Cerebellar cortex (tissue), 1 donor: ENCODE measurements around the gene IL21R.
"Not testable (repeated sequence)": the region's sequence is repeated elsewhere in the genome, so short reads cannot be mapped to it uniquely, and the experiment has no call there.

Experiments
- DNase-seq: peaks from one replicate; pipeline ENCODE4 v3.0.0-alpha.2; 2015; ENCODE audit warnings: low spot score

Gene IL21R

DNA sequence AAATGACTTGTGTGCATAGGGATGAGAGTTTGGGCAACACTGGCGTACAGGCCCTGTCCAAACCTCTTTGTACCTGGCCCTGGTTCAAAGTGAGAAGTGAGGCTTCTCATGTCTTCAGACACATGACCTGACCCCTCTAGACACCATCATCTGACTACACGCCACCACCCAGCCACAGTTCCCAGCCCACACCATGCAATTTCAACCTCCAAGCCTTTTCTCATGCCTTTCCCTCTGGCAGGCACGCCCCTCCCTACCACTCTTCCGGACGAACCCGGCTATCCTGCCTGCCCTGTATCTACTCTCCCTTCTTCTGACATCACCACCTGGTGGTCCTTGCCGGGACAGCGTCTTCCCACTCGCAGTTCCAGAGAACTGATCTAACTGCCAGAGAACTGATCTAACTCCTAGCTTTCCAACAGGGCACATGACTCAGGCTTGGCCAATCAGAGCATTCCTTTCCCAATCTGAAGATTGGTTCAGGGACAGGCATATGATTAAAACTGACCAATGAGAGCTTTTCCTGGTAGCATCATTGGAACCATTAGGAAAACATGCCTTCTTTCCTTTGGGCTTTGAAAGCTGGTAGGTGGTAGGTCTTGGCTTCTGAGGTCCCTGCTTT lies 27.1 kb upstream of the IL21R start:
- peak; percentile 81 for DNase-seq

- DNase-seq = no peak
These were observed 24.1 kb upstream of the IL21R start for GRCh38 chr16:27377666-27378485.

DNA sequence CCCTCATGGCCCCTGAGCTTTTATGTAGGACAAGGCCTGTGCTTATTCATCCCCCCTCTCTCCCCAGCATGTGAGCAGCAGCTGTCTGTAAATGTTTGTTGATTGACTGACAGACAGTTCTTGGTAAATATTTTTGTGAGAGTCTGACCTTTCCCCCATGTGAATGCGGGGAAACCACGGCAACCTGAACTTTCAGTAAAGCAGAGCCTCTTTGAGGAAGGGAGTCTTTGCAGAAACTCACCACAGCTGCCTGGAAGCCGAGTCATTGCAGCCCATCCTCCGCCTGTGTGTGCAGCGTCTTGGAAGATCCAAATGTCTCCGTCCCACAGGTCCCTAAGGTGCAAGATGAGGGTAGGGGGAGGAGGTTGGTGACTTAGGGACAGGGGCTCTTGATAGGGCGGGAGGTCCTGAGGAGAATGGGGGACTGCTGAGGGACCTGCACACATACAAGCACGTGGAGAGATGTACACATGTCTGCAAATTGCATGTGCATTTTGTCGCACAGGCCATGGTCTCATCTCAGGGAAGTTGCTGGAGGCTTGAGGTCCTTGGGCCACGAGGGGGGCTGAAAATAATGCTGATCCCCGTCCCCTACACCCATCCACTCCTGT lies 23.0 kb upstream of the IL21R start:
- DNase-seq = no peak

DNA sequence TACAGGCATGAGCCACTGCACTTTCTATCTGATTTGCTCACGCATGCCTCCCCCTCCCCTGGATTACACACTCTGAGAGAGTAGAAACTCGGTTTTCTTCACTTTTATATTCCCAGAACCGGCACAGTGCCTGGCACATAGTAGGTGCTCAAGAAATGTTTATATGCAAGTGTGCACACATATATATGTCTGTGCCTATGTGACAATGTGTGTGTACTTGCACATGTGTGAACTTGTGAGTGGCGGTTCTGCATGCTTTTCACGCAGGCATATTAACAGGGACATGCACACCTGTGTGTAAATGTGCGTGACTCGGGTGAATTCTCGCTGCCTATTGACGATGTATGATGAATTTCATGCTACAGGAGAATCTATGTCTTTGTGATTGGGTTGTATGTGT lies 22.1 kb upstream of the IL21R start:
- no peak for DNase-seq

DNA sequence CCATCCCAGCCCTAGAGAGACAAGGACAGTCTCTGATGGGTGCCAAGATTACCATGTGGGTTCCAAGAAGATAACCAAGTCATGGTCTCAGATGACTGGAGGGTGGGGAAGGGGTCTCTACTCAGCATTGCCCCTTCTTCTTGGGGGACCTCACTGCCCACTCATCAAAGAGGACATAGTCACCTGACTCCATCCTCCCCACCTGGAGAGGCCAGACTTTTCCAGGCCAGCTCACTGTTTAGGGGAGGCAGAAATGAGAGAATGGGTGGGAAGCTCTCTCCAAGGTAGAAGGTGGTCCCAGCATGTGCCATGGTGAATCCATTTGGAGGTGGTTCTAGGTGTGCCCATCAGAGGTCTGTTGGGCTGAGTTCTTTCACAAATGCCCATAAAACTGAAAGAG lies 20.7 kb upstream of the IL21R start:
- no peak for DNase-seq

DNA sequence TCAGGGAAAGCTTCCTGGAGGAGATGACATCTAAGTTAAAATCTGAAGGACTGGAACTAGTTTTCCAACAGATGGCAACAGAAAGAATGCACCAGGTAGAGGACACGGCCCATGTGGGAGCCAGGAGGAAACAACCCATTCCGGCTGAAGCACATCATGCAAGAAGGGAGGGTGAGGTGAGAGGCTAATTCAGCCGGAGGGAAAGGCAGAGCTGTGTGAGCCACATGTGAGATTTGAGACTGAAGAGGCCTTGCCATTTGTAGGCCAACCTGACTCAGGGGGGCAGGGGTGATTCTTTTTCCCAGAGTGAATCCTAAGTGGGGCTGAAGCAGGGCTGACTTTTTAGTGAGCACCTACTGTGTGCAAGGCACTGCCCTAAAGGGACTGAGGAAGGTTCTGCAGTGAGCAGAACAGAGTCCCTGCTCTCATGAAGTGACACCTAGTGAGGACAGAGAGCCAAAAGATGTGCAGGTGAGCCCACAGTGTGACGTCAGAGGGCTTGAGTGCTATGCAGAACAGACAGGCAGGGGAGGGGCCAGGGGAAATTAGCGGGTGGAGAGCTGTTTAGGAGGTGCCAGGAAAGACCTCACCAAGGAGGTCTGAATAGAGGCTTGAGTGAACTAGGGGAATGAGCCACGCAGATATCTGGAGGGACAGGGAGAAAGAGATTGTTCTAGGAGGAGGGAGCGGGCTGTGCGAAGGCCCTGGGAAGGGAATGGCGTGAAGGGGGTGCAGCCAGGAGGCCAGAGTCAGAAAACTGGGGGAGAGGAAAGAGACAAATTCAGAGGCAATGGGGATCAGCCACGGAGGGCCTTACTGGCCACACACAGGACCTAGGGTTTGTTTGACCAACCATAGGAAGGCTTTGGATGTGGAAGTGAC lies 19.8 kb upstream of the IL21R start:
- DNase-seq = no peak

DNA sequence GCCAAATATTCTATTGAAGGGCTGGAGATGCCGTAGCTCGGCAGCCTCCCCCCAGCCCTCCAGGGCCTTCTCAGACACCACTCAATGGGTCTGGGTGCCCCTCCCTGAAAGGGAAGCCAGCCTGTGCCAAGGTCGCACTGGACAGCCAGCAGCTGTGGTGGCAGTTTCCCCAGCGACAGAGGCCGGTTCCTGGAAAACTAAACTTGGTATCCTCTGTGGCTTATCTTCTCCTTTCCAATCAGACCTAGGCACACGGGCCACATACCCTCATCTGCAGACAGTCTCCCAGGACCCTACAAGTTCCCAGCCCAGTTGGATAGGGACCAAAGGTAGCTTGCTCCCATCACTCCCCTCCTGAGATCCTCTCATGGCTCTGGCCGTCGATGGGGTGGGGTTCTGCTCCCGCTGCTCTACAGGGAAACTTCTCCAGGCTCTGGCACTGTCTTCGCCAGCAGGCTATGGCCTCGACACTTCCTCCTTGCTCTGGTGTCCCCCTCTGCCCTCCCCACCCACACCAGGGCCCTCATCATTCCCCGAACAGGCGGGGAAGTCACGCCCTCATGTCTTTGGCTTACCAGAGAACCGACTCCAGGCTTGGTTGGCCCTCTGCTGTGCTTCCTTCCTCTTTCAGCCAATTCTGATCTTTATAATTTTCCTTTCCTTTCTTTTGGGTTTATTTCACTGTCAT lies 18.3 kb upstream of the IL21R start:
- no peak for DNase-seq

- no peak for DNase-seq
These were observed 17.5 kb upstream of the IL21R start for GRCh38 chr16:27384425-27384824.

DNA sequence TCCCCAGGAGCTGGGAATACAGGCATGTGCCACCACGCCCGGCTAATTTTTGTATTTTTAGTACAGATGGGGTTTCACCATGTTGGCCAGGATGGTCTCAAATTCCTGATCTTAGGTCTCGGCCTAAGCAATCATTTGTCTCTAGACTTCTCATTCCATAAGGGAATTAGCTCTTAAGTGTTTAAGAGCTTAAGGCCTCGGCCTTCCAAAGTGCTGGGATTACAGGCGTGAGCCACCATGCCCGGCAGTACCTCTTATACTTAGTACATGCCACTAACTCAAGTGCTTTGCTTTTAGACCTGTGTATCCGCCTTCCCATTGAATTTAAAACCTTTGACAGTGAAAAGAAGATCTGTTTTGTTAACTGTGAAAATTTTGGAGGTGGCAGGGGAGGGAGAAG lies 16.6 kb upstream of the IL21R start:
- no peak for DNase-seq

GRCh38 chr16:27386674-27387073 lies 15.3 kb upstream of the IL21R start:
- DNase-seq = no peak

DNA sequence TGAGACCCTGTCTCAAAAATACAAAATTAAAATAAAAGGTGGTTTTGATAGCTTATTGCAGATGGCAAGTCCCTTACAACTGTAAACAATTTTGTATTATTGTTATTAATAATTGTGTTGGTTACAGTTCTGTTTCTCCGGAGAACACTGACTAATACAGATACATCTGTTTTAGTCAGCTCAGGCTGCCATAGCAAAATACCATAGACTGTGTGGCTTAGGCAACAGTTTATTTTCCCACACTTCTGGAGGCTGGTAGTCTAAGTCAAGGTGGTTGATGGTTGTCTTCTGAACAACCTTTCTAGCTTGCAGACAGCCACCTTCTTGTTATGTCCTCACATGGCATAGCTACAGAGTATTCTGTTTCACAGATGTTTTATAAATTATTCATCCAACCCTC lies 14.2 kb upstream of the IL21R start:
- no peak for DNase-seq

DNA sequence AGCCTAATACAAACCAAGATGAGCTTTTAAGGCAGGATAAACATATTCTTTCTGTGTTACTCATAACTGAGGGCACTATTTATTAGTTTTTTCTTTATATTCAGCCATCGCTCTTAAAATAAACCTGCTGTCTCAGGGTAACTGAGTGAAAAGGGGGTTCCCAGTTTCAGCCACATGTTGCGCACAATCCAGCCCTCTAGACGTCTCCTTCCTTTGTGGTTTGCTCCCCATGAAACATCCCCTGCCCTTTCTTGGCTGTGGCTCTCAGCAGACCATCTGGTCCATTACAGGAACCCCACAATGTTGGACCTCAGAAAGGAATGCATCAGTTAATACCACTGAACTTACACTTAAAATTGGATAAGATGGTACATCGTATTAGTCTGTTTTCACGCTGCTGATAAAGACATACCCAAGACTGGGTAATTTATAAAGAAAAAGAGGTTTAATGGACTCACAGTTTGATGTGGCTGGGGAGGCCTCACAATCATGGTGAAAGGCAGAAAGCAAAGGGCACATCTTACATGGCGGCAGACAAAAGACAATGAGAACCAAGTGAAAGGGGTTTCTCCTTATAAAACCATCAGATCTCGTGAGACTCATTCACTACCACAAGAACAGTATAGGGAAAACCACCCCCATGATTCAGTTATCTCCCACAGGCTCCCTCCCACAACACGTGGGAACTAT lies 12.6 kb upstream of the IL21R start:
- no peak for DNase-seq

GRCh38 chr16:27390151-27390550 lies 11.8 kb upstream of the IL21R start:
- DNase-seq = no peak

DNA sequence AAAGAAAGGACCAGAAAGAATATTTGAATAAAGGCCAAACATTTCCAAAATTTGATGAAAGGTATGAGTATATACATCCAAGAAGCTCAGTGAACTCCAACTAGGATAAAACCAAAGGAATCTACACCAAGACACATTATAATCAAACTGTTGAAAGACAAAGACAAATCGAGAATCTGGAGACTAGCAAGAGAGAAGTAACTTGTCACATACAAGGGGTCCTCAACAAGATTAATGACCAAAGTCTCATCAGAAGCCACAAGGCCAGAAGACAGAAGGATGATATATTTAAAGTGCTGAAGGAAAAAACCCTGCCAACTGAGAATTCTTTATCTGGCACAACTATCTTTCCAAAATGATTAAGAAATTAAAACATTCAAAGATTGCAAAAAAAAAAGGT lies 9.3 kb upstream of the IL21R start:
- DNase-seq = no peak

DNA sequence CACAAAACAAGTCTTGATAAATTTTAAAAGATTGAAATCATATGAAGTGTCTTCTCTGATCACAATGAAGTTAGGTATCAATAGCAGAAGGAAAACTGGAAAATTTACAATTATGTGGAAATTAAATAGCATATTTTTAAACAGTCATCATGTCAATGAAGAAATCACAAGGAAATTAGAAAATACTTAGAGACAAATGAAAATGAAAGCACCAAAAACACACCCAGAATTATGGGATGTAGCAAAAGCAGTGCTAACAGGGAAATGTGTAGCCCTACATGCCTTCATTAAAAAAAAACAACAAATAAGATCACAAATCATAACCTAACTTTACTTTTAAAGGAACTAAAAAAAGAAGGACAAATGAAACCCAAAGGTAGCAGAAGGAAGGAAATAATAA lies 7.5 kb upstream of the IL21R start:
- DNase-seq = no peak

GRCh38 chr16:27398341-27398893 lies 3.6 kb upstream of the IL21R start:
- not testable (repeated sequence) for DNase-seq

- DNase-seq = no peak
These were observed 2.8 kb upstream of the IL21R start for GRCh38 chr16:27398894-27399853.

GRCh38 chr16:27399969-27400368 lies 2.0 kb upstream of the IL21R start:
- DNase-seq = no peak

- no peak for DNase-seq
These were observed 988 bp upstream of the IL21R start for GRCh38 chr16:27400751-27401620.
